IMR-90 (cell line): ENCODE measurements around the gene MFGE8.

Experiments
- BHLHE40 ChIP-seq: fragments of 150-350 bp; IDR thresholded peaks from 2 replicates; pipeline ENCODE4 v1.6.1; 2016; ENCODE audit warnings: mild to moderate bottlenecking, low read depth, low read length
- CHD1 ChIP-seq: IDR thresholded peaks from 2 replicates; pipeline ENCODE4 v1.6.1; 2012; ENCODE audit warnings: low read depth, low read length, improper control_type of control experiment
- CTCF ChIP-seq: conservative IDR thresholded peaks from 2 replicates; pipeline ENCODE4 v1.5.1; 2012; ENCODE audit warnings: mild to moderate bottlenecking, low read depth, low read length, improper control_type of control experiment
- FOS ChIP-seq: fragments of 150-350 bp; IDR thresholded peaks from 2 replicates; pipeline ENCODE4 v1.6.1; 2016; ENCODE audit warnings: low read depth, low read length
- MAFK ChIP-seq: IDR thresholded peaks from 2 replicates; pipeline ENCODE4 v1.6.1; 2012; ENCODE audit warnings: low read depth, low read length, improper control_type of control experiment
- POLR2A ChIP-seq: IDR thresholded peaks from 2 replicates; pipeline ENCODE4 v1.6.1; 2012; ENCODE audit warnings: mild to moderate bottlenecking, low read depth, low read length
- RAD21 ChIP-seq: IDR thresholded peaks from 2 replicates; pipeline ENCODE4 v1.6.1; 2012; ENCODE audit warnings: low read length, improper control_type of control experiment
- RCOR1 ChIP-seq: IDR thresholded peaks from 2 replicates; pipeline ENCODE4 v1.6.1; 2012; ENCODE audit warnings: mild to moderate bottlenecking, low read length, improper control_type of control experiment; ENCODE audit not compliant: insufficient replicate concordance
- SMC3 ChIP-seq: fragments of 150-350 bp; IDR thresholded peaks from 2 replicates; pipeline ENCODE4 v1.6.1; 2016; ENCODE audit warnings: low read depth, mild to moderate bottlenecking, antibody characterized with exemption, low read length, moderate library complexity
- TF ChIP-seq, protein P1 (sequence below): fragments of 150-350 bp; IDR thresholded peaks from 2 replicates; pipeline ENCODE4 v1.6.1; 2017; ENCODE audit warnings: mild to moderate bottlenecking, antibody characterized with exemption, low read length, low read depth
- TF ChIP-seq, protein P2 (sequence below): fragments of 150-350 bp; IDR thresholded peaks from 2 replicates; pipeline ENCODE4 v1.6.1; 2016; ENCODE audit warnings: low read depth, mild to moderate bottlenecking, low read length, moderate library complexity, borderline replicate concordance

- no peak for TF ChIP-seq CHD1
- TF ChIP-seq CTCF, result no peak
- no peak for TF ChIP-seq POLR2A
- TF ChIP-seq RCOR1, result no peak
- TF ChIP-seq BHLHE40, result no peak
- TF ChIP-seq MAFK, result no peak
- TF ChIP-seq FOS, result no peak
- TF ChIP-seq SMC3, result no peak
- TF ChIP-seq, protein P1, sequence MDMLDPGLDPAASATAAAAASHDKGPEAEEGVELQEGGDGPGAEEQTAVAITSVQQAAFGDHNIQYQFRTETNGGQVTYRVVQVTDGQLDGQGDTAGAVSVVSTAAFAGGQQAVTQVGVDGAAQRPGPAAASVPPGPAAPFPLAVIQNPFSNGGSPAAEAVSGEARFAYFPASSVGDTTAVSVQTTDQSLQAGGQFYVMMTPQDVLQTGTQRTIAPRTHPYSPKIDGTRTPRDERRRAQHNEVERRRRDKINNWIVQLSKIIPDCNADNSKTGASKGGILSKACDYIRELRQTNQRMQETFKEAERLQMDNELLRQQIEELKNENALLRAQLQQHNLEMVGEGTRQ, result no peak
- no peak for TF ChIP-seq RAD21
- TF ChIP-seq, protein P2, sequence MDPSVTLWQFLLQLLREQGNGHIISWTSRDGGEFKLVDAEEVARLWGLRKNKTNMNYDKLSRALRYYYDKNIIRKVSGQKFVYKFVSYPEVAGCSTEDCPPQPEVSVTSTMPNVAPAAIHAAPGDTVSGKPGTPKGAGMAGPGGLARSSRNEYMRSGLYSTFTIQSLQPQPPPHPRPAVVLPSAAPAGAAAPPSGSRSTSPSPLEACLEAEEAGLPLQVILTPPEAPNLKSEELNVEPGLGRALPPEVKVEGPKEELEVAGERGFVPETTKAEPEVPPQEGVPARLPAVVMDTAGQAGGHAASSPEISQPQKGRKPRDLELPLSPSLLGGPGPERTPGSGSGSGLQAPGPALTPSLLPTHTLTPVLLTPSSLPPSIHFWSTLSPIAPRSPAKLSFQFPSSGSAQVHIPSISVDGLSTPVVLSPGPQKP, result no peak
Observed at GRCh38 chr15:88898736-88899135, 14.4 kb downstream of the MFGE8 start.
